Esophagus muscularis mucosa (tissue), 4 donors: Measurements from ENCODE around the gene MSI2. TPM values are rescaled to one million over a fixed set of nuclear protein-coding genes. Genes with fewer than 3 reads are reported as not detected.

Experiments
- DNase-seq: peaks from one replicate; pipeline ENCODE4 v3.0.0-alpha.2; 2017; ENCODE audit errors: extremely low spot score
- H3K27ac ChIP-seq, 4 donors: fragments of 200-600 bp; sonication (generic); replicated peaks in 1 of 4; 1 replicate in 3 of 4; 2 replicates in 1 of 4; pipeline ENCODE4 v1.5.1; 2016 to 2019; ENCODE audit warnings: mild to moderate bottlenecking in 1 of 4
- H3K27me3 ChIP-seq, 4 donors: fragments of 200-600 bp; sonication (generic); one replicate each; pipeline versions ENCODE4 v1.5.1 to v1.6.0; 2016 to 2019
- H3K36me3 ChIP-seq, 4 donors: fragments of 200-600 bp; sonication (generic); one replicate each; pipeline ENCODE4 v1.5.1; 2016 to 2019
- H3K4me1 ChIP-seq, 4 donors: fragments of 200-600 bp; sonication (generic); one replicate each; pipeline ENCODE4 v1.5.1; 2016 to 2019
- H3K4me3 ChIP-seq, 4 donors: fragments of 200-600 bp; sonication (generic); 1 replicate in 2 of 4; 2 replicates in 2 of 4; pipeline ENCODE4 v1.5.1; 2016 to 2019; ENCODE audit warnings: mild to moderate bottlenecking in 4 of 4, moderate library complexity in 1 of 4
- H3K9me3 ChIP-seq, 4 donors: fragments of 200-600 bp; sonication (generic); 1 replicate in 3 of 4; 2 replicates in 1 of 4; pipeline ENCODE4 v1.5.1; 2016 to 2019
- CTCF ChIP-seq, 3 experiments: fragments of 200-600 bp in 2 of 3; fragments of 450-650 bp in 1 of 3; sonication (generic) in 2 of 3; IDR thresholded peaks; one replicate each; pipeline ENCODE4 v1.5.1; 2017 to 2019; ENCODE audit warnings: antibody characterized with exemption in 3 of 3, mild to moderate bottlenecking in 2 of 3, moderate library complexity in 1 of 3
- EP300 ChIP-seq: sonication (generic); formaldehyde crosslinking; IDR thresholded peaks from one replicate; pipeline ENCODE4 v1.6.1; 2017; ENCODE audit warnings: antibody characterized with exemption
- POLR2A ChIP-seq: fragments of 450-650 bp; IDR thresholded peaks from one replicate; pipeline ENCODE4 v1.6.1; 2017; ENCODE audit warnings: antibody characterized with exemption, moderate library complexity, mild to moderate bottlenecking, low read depth
- POLR2AphosphoS5 ChIP-seq, 2 donors: sonication (generic); formaldehyde crosslinking; IDR thresholded peaks; one replicate each; pipeline ENCODE4 v1.6.1; 2017; ENCODE audit warnings: antibody characterized with exemption in 2 of 2
- whole genome bisulfite sequencing: methylation state at CpG from one replicate; pipeline ENCODE4 v1.1.5; 2018; 5-methylcytosine and 5-hydroxymethylcytosine counted together
- intact Hi-C: fragments of 100-400 bp; cut with DNase I; formaldehyde crosslinking; loops from one replicate; pipeline ENCODE4 v1.15.1; 2023
- total RNA-seq, 4 donors: library from RNA; depleted of rRNA; stranded (reverse); fragments of >200 nt; gene quantifications; one replicate each; pipeline versions ENCODE4 v1.1.0 to v1.2.1, GENCODE V29; 2016

Gene MSI2
- total RNA-seq, 4 donors from 2014 or later: 28.8 to 39.0 (median 29.6) TPM

DNA sequence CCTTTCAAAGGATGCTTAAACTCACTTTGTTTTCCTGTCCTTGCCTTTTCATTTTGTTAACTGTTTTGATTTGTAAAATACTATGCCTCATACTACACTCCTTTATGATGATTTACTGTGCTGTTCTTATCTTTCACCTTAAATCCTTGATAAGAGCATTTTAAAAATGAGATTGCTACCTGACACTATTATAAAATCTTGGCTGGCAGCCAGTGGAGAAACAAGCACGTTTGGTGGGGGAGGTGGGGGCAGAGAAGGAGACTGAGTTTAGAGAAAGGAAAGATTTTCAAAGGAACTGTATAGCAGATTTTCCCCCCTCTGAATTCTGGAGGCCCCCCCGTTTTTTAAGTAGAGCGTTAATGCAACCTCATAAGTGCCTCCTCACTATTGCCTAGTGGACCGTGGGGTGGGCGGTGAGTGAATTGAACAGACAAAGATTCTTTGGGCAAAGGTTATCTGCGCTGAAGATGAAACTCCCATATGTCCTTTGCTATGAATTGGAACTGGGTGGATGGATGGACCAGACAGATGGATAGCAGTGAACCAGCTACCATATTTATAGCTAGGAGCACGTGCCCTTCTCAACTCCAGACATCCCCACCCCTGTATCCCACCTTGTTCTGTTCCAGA is 288.6 kb downstream of the MSI2 start:
- 79% methylated on average over 7 of the region's 7 CpGs for WGBS
- intact Hi-C loops: no loop called here
- no peak for DNase-seq

DNA sequence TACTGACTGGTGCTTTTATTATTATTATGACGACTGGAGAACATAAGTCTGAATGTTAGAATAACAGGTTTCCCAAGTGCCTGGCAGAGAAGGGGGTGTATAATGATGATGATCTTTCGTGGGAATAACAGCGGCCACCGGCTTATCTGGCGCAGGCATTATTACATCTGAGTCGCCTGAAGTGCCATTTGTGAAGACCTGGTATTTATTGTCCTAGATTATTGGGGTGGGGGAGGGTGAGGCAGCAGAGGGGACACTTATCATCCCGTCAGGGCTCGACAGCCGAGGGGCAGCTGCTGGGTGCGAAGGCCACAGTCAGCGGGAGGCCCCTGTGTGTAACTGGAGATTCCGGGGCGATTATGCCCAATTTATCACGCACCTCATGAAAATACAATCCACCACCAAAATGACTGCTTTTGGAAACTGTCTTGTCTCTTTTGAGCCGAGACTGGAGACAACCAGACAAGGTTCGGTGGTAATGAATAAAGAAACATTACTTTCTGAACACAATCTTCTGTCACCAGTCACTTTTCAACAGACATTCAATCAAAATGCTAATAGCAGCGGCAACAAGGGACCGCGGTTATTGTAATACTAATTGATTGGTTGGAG is 289.5 kb downstream of the MSI2 start:
- Histone ChIP-seq H3K9me3 (no peaks in the 10 kb centered on the region), H3K4me1 (peaks cover 4 to 31% (median 18%) of the 10 kb centered on the region in 4 donors), H3K27me3 (no peaks in the 10 kb centered on the region), H3K4me3 (no peak overlapping the region), H3K36me3 (no peaks in the 10 kb centered on the region), H3K27ac (no peak overlapping the region)
- intact Hi-C loops: no loop called here
- WGBS: 95% methylated on average over 19 of the region's 19 CpGs
- no peak for DNase-seq
- TF ChIP-seq POLR2A (no peak), POLR2AphosphoS5 (IDR thresholded peaks at IDR 0.05) (no peak), CTCF (IDR thresholded peaks at IDR 0.05) (no peak), EP300 (no peak)

More for the DNA sequence above, 288.6 kb downstream of the MSI2 start:
- peaks cover 4 to 29% (median 18%) of the 10 kb centered on the region in 4 donors for H3K4me1 ChIP-seq
- H3K9me3 ChIP-seq: no peaks in the 10 kb centered on the region
- no peak overlapping the region for H3K4me3 ChIP-seq
- H3K27ac ChIP-seq: no peak overlapping the region
- H3K27me3 ChIP-seq: no peaks in the 10 kb centered on the region
- no peak for TF ChIP-seq POLR2A
- TF ChIP-seq CTCF (IDR thresholded peaks at IDR 0.05): no peak
- no peak for TF ChIP-seq EP300
- H3K36me3 ChIP-seq: no peaks in the 10 kb centered on the region

DNA sequence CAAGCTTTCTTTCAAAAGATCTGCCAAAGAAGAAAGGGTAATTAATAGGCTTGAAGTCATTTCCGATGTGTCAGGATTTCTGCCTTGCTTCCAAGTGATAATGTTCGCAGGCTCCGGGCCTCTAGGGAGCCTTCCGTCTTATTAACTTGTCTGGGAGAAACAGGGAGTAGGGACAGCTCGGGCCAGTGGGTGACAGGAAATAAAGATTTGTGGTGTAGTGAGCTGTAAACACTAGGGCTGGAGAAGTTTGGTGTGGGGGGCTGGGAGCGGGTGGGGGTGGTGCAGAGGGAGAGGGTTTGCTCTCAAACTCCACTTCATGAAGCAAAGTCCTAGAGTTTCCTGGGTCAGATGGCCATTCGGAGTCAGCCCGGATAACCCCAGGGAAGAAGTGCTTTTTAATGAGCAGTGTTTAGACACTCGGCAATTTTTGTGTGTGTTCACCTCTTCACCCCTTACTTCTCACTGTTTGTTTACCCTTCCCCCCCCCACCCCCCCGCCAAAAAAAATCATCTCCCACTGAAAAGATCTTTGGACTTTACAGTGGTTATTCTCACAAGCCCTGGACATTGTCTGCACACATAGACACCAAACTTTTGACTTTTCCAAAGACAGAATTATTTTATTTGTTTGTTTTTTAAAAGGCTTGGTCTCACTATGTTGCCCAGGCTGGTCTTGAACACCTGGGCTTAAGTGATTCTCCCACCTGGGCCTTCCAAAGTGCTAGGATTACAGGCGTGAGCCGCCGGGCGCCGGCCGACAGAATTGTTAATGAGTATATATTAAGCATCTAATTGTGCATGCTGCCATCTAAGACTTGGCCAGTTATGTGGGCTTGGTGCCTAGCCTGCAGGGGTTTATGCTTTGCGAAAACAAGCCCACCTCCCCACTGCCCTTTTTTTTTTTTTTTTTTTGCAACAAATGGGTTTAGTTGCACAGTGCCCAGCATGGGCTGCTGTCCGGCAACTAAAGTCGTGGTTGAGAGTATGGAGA is 292.4 kb downstream of the MSI2 start:
- H3K4me3 ChIP-seq: no peak overlapping the region
- DNase-seq: no peak
- no peak overlapping the region for H3K27ac ChIP-seq
- peaks cover 17 to 34% (median 26%) of the 10 kb centered on the region in 4 donors for H3K4me1 ChIP-seq
- no peaks in the 10 kb centered on the region for H3K36me3 ChIP-seq
- H3K27me3 ChIP-seq: no peaks in the 10 kb centered on the region
- WGBS: 84% methylated on average over 19 of the region's 19 CpGs
- TF ChIP-seq EP300 (no peak), POLR2AphosphoS5 (IDR thresholded peaks at IDR 0.05) (no peak), CTCF (IDR thresholded peaks at IDR 0.05) (no peak), POLR2A (no peak)
- H3K9me3 ChIP-seq: no peaks in the 10 kb centered on the region
- intact Hi-C loops: no loop called here

DNA sequence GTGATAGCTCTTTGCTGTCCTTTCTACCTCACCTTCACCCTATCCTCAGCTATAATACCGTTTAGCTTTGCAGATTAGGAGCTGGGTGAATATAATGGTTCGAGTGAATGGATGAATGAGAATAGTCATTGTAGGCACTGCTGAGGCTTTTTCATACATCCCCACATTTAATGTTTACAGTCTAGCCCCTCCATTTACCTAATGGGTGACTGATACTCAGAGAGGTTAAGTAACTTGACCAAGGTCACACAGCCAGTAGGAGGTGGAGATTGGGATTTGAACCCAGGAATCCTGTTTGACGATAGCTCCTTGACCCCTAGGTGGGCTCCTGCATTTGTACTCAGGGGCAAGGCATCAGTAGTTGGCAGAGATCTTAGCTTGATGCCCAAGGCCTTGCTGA is 293.1 kb downstream of the MSI2 start:
- peaks cover 22 to 41% (median 33%) of the 10 kb centered on the region in 4 donors for H3K4me1 ChIP-seq
- no peak overlapping the region for H3K27ac ChIP-seq
- intact Hi-C loops: no loop called here
- H3K36me3 ChIP-seq: no peaks in the 10 kb centered on the region
- TF ChIP-seq EP300: no peak
- TF ChIP-seq CTCF (IDR thresholded peaks at IDR 0.05): no peak
- no peak for TF ChIP-seq POLR2AphosphoS5 (IDR thresholded peaks at IDR 0.05)
- no peak for TF ChIP-seq POLR2A
- no peaks in the 10 kb centered on the region for H3K27me3 ChIP-seq
- H3K4me3 ChIP-seq: no peak overlapping the region
- no peak for DNase-seq
- WGBS: 97% methylated on average over 3 of the region's 3 CpGs
- no peaks in the 10 kb centered on the region for H3K9me3 ChIP-seq
